Measurements from ENCODE around the gene CCDC106.

DNA sequence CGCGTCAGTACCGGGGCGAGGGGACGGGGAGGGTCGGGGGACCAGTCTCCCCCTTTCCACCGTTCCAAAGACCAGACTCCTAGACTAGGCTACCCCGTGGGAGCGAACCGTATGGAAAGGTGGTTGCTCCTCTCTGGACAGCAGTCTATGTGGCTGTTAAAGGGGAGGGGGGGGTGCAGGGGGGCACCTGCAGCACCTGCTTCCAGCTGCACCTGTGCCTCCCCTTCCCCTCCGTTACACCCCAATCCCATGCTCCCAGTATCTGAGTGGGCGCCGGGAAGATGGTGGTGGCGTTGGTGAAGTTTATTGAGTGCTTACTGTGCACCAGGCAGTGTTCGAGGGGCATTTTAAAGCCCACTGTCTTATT is 47.4 kb upstream of the CCDC106 start:
- TF ChIP-seq, protein P1, sequence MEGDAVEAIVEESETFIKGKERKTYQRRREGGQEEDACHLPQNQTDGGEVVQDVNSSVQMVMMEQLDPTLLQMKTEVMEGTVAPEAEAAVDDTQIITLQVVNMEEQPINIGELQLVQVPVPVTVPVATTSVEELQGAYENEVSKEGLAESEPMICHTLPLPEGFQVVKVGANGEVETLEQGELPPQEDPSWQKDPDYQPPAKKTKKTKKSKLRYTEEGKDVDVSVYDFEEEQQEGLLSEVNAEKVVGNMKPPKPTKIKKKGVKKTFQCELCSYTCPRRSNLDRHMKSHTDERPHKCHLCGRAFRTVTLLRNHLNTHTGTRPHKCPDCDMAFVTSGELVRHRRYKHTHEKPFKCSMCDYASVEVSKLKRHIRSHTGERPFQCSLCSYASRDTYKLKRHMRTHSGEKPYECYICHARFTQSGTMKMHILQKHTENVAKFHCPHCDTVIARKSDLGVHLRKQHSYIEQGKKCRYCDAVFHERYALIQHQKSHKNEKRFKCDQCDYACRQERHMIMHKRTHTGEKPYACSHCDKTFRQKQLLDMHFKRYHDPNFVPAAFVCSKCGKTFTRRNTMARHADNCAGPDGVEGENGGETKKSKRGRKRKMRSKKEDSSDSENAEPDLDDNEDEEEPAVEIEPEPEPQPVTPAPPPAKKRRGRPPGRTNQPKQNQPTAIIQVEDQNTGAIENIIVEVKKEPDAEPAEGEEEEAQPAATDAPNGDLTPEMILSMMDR (optimal IDR thresholded peaks at IDR 0.05 in 1 of 3, IDR thresholded peaks at IDR 0.05 in 1 of 3, conservative IDR thresholded peaks at IDR 0.05 in 1 of 3; ENCODE audit: extremely low read depth in 1 of 3, insufficient read depth in 2 of 3, low read length in 3 of 3) = no peak
- no peak for TF ChIP-seq EZH2 (IDR thresholded peaks at IDR 0.05; ENCODE audit: low read length)

Measured in keratinocyte (primary cell).